K562 (cell line): Measurements from ENCODE around the gene KXD1. TPM values are rescaled to one million over a fixed set of nuclear protein-coding genes. Genes with fewer than 3 reads are reported as not detected.

Source experiments
- BCOR ChIP-seq: fragments of 450-650 bp; IDR thresholded peaks from 2 replicates; pipeline ENCODE4 v1.6.1; 2016
- CHD4 ChIP-seq: fragments of 200-600 bp; sonication (generic); IDR thresholded peaks from 3 replicates; pipeline ENCODE4 v1.6.1; 2012; ENCODE audit warnings: low read depth, mild to moderate bottlenecking, mixed read lengths, low read length, inconsistent platforms; ENCODE audit not compliant: insufficient read depth, insufficient replicate concordance, poor library complexity, severe bottlenecking
- CREB1 ChIP-seq, 2 experiments: sonication (generic) in 1 of 2; formaldehyde crosslinking in 1 of 2; IDR thresholded peaks; 2 replicates each; pipeline versions ENCODE4 v1.6.1 to v1.8.0; 2012 to 2022; ENCODE audit warnings: inconsistent platforms in 1 of 2, mild to moderate bottlenecking in 1 of 2, missing genetic modification reagents in 1 of 2, moderate library complexity in 1 of 2
- HMG20A ChIP-seq: fragments of 450-650 bp; formaldehyde crosslinking; conservative IDR thresholded peaks from 2 replicates; pipeline ENCODE4 v1.4.0; 2020; ENCODE audit warnings: mild to moderate bottlenecking, mixed read lengths
- MTA3 ChIP-seq: fragments of 450-650 bp; formaldehyde crosslinking; IDR thresholded peaks from 2 replicates; pipeline ENCODE4 v1.6.1; 2017; ENCODE audit warnings: mild to moderate bottlenecking, borderline replicate concordance
- PHF8 ChIP-seq: fragments of 200-600 bp; sonication (generic); IDR thresholded peaks from 2 replicates; pipeline ENCODE4 v1.6.1; 2012; ENCODE audit warnings: mixed run types, mild to moderate bottlenecking, inconsistent platforms, low read length, moderate library complexity, borderline replicate concordance
- REST ChIP-seq, 2 experiments: fragments of 450-650 bp; formaldehyde crosslinking in 1 of 2; IDR thresholded peaks; 2 replicates each; pipeline versions ENCODE4 v1.4.0 to v1.6.1; 2014 to 2020; ENCODE audit warnings: mild to moderate bottlenecking in 2 of 2, borderline replicate concordance in 1 of 2, low read depth in 1 of 2
- SMARCB1 ChIP-seq: IDR thresholded peaks from 2 replicates; pipeline ENCODE4 v1.6.1; 2011; ENCODE audit warnings: improper control_type of control experiment, low read depth; ENCODE audit not compliant: insufficient read length
- SUPT5H ChIP-seq: fragments of 450-650 bp; IDR thresholded peaks from 2 replicates; pipeline ENCODE4 v1.6.1; 2016
- polyA plus RNA-seq, 8 experiments: library from polyadenylated mRNA; depleted of rRNA in 4 of 8; stranded (reverse) in 5 of 8; unstranded in 3 of 8; fragments of >200 nt; fragmentation: Nextera tagmentation in 2 of 8; fragmentation: Illumina TruSeq in 1 of 8; extraction: Ambion mirVana in 2 of 8; extraction: Trizol in 1 of 8; gene quantifications; 2 replicates each; pipeline versions ENCODE4 v1.2.1 to v1.2.3, GENCODE V29; 2011 to 2014; ENCODE audit warnings: inconsistent platforms in 1 of 8, missing spikeins in 1 of 8
- total RNA-seq, 7 experiments: library from RNA; depleted of rRNA in 6 of 7; stranded (reverse); fragments of >200 nt in 6 of 7; fragmentation: Illumina TruSeq in 2 of 7; extraction: Trizol in 2 of 7; gene quantifications; 2 replicates each; pipeline versions ENCODE4 v1.2.1 to v1.2.3, GENCODE V29; 2011 to 2021; ENCODE audit warnings: low replicate concordance in 1 of 7
- TF ChIP-seq, protein P1 (sequence below), 3 experiments: fragments of 200-800 bp in 1 of 3; fragments of 250-450 bp in 1 of 3; fragments of 450-650 bp in 1 of 3; sonication (Bioruptor Pico) in 1 of 3; sonication (Bioruptor generic) in 1 of 3; formaldehyde crosslinking in 1 of 3; IDR thresholded peaks; 2 replicates each; pipeline versions ENCODE4 v1.6.1 to v1.8.0; 2016 to 2022; ENCODE audit warnings: mild to moderate bottlenecking in 2 of 3, missing genetic modification characterization in 2 of 3, missing compliant biosample characterization in 1 of 3, moderate library complexity in 1 of 3
- TF ChIP-seq, protein P2 (sequence below): sonication (generic); formaldehyde crosslinking; IDR thresholded peaks from 2 replicates; pipeline ENCODE4 v1.8.1; 2023; ENCODE audit warnings: mild to moderate bottlenecking, missing genetic modification reagents

Gene KXD1
- total and polyA plus RNA-seq, 9 of the 15 experiments (the other 6 are each of a cell fraction or from before 2014, with no cell fraction given): 21.9 to 210 (median 118) TPM

DNA sequence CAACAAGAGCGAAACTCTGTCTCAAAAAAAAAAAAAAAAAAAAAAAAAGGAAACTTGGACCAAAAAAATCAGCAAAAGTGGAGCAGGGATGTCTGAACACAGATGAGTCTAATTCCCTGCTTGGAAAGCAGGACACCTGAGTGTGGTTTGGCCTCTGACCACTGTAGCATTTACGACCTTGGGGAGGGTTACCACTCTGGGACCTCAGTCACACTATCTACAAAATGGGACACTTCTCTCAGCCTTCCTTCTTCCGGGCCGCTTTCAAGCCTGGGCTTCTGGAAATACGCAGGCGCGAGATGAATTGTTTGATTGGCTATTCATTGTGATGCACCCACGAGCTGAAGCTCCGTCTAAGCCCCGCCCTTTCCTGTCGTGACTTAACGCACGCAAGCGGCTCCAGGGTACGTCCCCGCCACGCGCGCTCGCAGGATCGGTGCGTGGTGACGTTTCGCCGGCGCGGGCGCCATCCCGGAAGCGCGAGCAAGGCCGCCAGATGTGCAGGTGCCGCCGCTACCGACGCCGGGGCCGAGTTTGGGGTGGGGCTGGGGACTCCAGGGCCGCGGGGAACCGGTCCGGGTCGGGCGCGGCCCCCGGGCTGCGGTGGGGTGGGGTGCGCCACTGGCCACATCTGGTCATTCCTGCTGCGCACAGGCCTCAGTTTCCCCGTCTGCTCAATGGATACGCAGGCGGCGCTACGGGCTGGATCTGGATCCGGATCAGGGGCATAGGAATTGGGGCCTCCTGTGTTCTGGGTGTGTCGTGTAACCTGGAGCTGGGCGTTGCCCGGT is at the start of gene KXD1 (continued):
- TF ChIP-seq REST (IDR thresholded peaks at IDR 0.05; ENCODE audit: borderline replicate concordance): no peak
- no peak for TF ChIP-seq REST (CRISPR knock-in tag; IDR thresholded peaks at IDR 0.05; ENCODE audit: low read depth)
- TF ChIP-seq CREB1 (IDR thresholded peaks at IDR 0.05): peak; percentile 87
- TF ChIP-seq CREB1 (CRISPR knock-in tag; IDR thresholded peaks at IDR 0.05): peak; percentile 87
- TF ChIP-seq, protein P1, sequence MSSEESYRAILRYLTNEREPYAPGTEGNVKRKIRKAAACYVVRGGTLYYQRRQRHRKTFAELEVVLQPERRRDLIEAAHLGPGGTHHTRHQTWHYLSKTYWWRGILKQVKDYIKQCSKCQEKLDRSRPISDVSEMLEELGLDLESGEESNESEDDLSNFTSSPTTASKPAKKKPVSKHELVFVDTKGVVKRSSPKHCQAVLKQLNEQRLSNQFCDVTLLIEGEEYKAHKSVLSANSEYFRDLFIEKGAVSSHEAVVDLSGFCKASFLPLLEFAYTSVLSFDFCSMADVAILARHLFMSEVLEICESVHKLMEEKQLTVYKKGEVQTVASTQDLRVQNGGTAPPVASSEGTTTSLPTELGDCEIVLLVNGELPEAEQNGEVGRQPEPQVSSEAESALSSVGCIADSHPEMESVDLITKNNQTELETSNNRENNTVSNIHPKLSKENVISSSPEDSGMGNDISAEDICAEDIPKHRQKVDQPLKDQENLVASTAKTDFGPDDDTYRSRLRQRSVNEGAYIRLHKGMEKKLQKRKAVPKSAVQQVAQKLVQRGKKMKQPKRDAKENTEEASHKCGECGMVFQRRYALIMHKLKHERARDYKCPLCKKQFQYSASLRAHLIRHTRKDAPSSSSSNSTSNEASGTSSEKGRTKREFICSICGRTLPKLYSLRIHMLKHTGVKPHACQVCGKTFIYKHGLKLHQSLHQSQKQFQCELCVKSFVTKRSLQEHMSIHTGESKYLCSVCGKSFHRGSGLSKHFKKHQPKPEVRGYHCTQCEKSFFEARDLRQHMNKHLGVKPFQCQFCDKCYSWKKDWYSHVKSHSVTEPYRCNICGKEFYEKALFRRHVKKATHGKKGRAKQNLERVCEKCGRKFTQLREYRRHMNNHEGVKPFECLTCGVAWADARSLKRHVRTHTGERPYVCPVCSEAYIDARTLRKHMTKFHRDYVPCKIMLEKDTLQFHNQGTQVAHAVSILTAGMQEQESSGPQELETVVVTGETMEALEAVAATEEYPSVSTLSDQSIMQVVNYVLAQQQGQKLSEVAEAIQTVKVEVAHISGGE (CRISPR knock-in tag; IDR thresholded peaks at IDR 0.05): peak in 1 of 3 experiments; percentile 45; a peak in 1 of 6 replicates
- TF ChIP-seq SUPT5H: peak; percentile 74
- no peak for TF ChIP-seq SMARCB1
- peak; percentile 78; the same call in 1 of the 2 replicates for TF ChIP-seq PHF8
- TF ChIP-seq, protein P2, sequence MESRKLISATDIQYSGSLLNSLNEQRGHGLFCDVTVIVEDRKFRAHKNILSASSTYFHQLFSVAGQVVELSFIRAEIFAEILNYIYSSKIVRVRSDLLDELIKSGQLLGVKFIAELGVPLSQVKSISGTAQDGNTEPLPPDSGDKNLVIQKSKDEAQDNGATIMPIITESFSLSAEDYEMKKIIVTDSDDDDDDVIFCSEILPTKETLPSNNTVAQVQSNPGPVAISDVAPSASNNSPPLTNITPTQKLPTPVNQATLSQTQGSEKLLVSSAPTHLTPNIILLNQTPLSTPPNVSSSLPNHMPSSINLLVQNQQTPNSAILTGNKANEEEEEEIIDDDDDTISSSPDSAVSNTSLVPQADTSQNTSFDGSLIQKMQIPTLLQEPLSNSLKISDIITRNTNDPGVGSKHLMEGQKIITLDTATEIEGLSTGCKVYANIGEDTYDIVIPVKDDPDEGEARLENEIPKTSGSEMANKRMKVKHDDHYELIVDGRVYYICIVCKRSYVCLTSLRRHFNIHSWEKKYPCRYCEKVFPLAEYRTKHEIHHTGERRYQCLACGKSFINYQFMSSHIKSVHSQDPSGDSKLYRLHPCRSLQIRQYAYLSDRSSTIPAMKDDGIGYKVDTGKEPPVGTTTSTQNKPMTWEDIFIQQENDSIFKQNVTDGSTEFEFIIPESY (CRISPR knock-in tag): peak; percentile 73; the same call in 1 of the 2 replicates
- TF ChIP-seq MTA3: peak; percentile 93
- TF ChIP-seq BCOR: peak; percentile 100
- no peak for TF ChIP-seq HMG20A (CRISPR knock-in tag)
- TF ChIP-seq CHD4: peak; percentile 87
